ENCODE results near the gene RHOH.

GRCh38 chr4:40283413-40283812 is 86.6 kb downstream of the RHOH start:
- TF ChIP-seq CTCF (optimal IDR thresholded peaks at IDR 0.05 in 1 of 3, IDR thresholded peaks at IDR 0.05 in 1 of 3, conservative IDR thresholded peaks at IDR 0.05 in 1 of 3; ENCODE audit: extremely low read depth in 1 of 3, insufficient read depth in 2 of 3, low read length in 3 of 3) (no peak), EZH2 (IDR thresholded peaks at IDR 0.05; ENCODE audit: low read length) (no peak)

Measured in keratinocyte (primary cell).